WTC11 (cell line): ENCODE data around the gene PIWIL1. TPM values are rescaled to one million over a fixed set of nuclear protein-coding genes. Genes with fewer than 3 reads are reported as not detected.

Source experiments
- ATAC-seq: fragments of 200-7000 bp; cut with Tn5 transposase; 2 replicates; pipeline ENCODE4 v1.10.0; 2021; ENCODE audit warnings: mild to moderate bottlenecking, moderate library complexity
- CTCF ChIA-PET: fragments of 300-600 bp; sonication (Branson Sonifier 250); formaldehyde crosslinking; loops from one replicate; lab custom pipeline; 2021; ENCODE audit warnings: antibody characterized with exemption; lab: Charles Lee
- POLR2A ChIA-PET: fragments of 350-600 bp; sonication (Branson Sonifier 250); formaldehyde crosslinking; loops from one replicate; lab custom pipeline; 2021; ENCODE audit warnings: antibody characterized with exemption; lab: Charles Lee
- DNase-seq: peaks from one replicate; pipeline ENCODE4 v3.0.0; 2021; ENCODE audit warnings: low spot score
- H3K27ac Mint-ChIP-seq: 2 replicates; pipeline ENCODE4 v1.8.0; 2021; ENCODE audit warnings: mixed read lengths
- H3K27me3 Mint-ChIP-seq: 2 replicates; pipeline ENCODE4 v1.8.0; 2021; ENCODE audit warnings: low read depth, mild to moderate bottlenecking, moderate library complexity, mixed read lengths
- H3K36me3 Mint-ChIP-seq: 2 replicates; pipeline ENCODE4 v1.8.0; 2021; ENCODE audit warnings: mixed read lengths
- H3K4me1 Mint-ChIP-seq: 2 replicates; pipeline ENCODE4 v1.8.0; 2022; ENCODE audit warnings: mixed read lengths
- H3K4me3 Mint-ChIP-seq: 2 replicates; pipeline ENCODE4 v1.8.0; 2021; ENCODE audit warnings: mild to moderate bottlenecking, moderate library complexity, mixed read lengths
- H3K9me3 Mint-ChIP-seq: 2 replicates; pipeline ENCODE4 v1.8.0; 2021; ENCODE audit warnings: mixed read lengths
- AR ChIP-seq: fragments of 250-450 bp; sonication (Bioruptor Pico); IDR thresholded peaks from 2 replicates; pipeline ENCODE4 v1.9.0; 2021; ENCODE audit warnings: mild to moderate bottlenecking
- CDX4 ChIP-seq: fragments of 250-450 bp; sonication (Bioruptor Pico); IDR thresholded peaks from 2 replicates; pipeline ENCODE4 v1.9.0; 2021; ENCODE audit warnings: moderate library complexity, mild to moderate bottlenecking, inconsistent platforms, borderline replicate concordance
- CREB1 ChIP-seq: sonication (generic); formaldehyde crosslinking; IDR thresholded peaks from 2 replicates; pipeline ENCODE4 v1.8.0; 2023; ENCODE audit warnings: mild to moderate bottlenecking, missing genetic modification reagents
- ETV6 ChIP-seq: sonication (generic); formaldehyde crosslinking; IDR thresholded peaks from 2 replicates; pipeline ENCODE4 v1.8.1; 2022; ENCODE audit warnings: mild to moderate bottlenecking, missing genetic modification reagents
- FOXJ3 ChIP-seq: sonication (generic); formaldehyde crosslinking; IDR thresholded peaks from 2 replicates; pipeline ENCODE4 v1.9.0; 2021; ENCODE audit warnings: missing genetic modification reagents, mild to moderate bottlenecking, borderline replicate concordance
- FOXP1 ChIP-seq: sonication (generic); formaldehyde crosslinking; IDR thresholded peaks from 2 replicates; pipeline ENCODE4 v1.8.0; 2022; ENCODE audit warnings: missing genetic modification reagents, mild to moderate bottlenecking, moderate library complexity, borderline replicate concordance
- FOXP4 ChIP-seq: sonication (generic); formaldehyde crosslinking; IDR thresholded peaks from 2 replicates; pipeline ENCODE4 v1.8.0; 2022; ENCODE audit warnings: mild to moderate bottlenecking, missing genetic modification reagents
- GRHL2 ChIP-seq: fragments of 250-450 bp; sonication (Bioruptor Pico); IDR thresholded peaks from 2 replicates; pipeline ENCODE4 v1.8.0; 2022; ENCODE audit warnings: mild to moderate bottlenecking, moderate library complexity; ENCODE audit not compliant: insufficient replicate concordance, severe bottlenecking
- HMGXB4 ChIP-seq: sonication (generic); formaldehyde crosslinking; IDR thresholded peaks from 2 replicates; pipeline ENCODE4 v1.8.1; 2023; ENCODE audit warnings: mild to moderate bottlenecking, moderate library complexity, missing genetic modification reagents
- JUN ChIP-seq: sonication (generic); formaldehyde crosslinking; IDR thresholded peaks from 2 replicates; pipeline ENCODE4 v1.8.0; 2023; ENCODE audit warnings: mild to moderate bottlenecking, missing genetic modification reagents
- MYBL2 ChIP-seq: sonication (generic); formaldehyde crosslinking; IDR thresholded peaks from 2 replicates; pipeline ENCODE4 v1.8.1; 2023; ENCODE audit warnings: mild to moderate bottlenecking, moderate library complexity, missing genetic modification reagents
- SMAD3 ChIP-seq: sonication (generic); formaldehyde crosslinking; IDR thresholded peaks from 2 replicates; pipeline ENCODE4 v1.8.0; 2022; ENCODE audit warnings: missing genetic modification reagents, mild to moderate bottlenecking, borderline replicate concordance
- TP53 ChIP-seq: sonication (generic); formaldehyde crosslinking; IDR thresholded peaks from 2 replicates; pipeline ENCODE4 v1.8.1; 2023; ENCODE audit warnings: mild to moderate bottlenecking, missing genetic modification reagents
- USF2 ChIP-seq: sonication (generic); formaldehyde crosslinking; IDR thresholded peaks from 2 replicates; pipeline ENCODE4 v1.8.1; 2023; ENCODE audit warnings: mild to moderate bottlenecking, missing genetic modification reagents, moderate library complexity
- ZBTB43 ChIP-seq: sonication (generic); formaldehyde crosslinking; IDR thresholded peaks from 2 replicates; pipeline ENCODE4 v1.8.1; 2023; ENCODE audit warnings: mild to moderate bottlenecking, missing genetic modification reagents
- ZMAT4 ChIP-seq: fragments of 250-450 bp; sonication (Bioruptor Pico); IDR thresholded peaks from 2 replicates; pipeline ENCODE4 v1.9.0; 2021; ENCODE audit warnings: mild to moderate bottlenecking
- ZNF138 ChIP-seq: sonication (generic); formaldehyde crosslinking; conservative IDR thresholded peaks from 2 replicates; pipeline ENCODE4 v1.8.1; 2022; ENCODE audit warnings: mild to moderate bottlenecking, moderate library complexity, missing genetic modification reagents
- ZNF232 ChIP-seq: sonication (generic); formaldehyde crosslinking; IDR thresholded peaks from 2 replicates; pipeline ENCODE4 v1.8.0; 2022; ENCODE audit warnings: mild to moderate bottlenecking, missing genetic modification reagents
- total RNA-seq: library from RNA; stranded (reverse); gene quantifications from 3 replicates; pipeline ENCODE4 v1.2.3, GENCODE V29; 2021

The PIWIL1 gene
- total RNA-seq, 1 experiment from 2014 or later = not detected

- Mint-ChIP-seq H3K36me3 (peaks cover 21% of the 10 kb centered on the region), H3K4me1 (no peaks in the 10 kb centered on the region), H3K27me3 (peaks cover 7% of the 10 kb centered on the region; the same call in 1 of the 2 replicates), H3K9me3 (peaks cover 68% of the 10 kb centered on the region), H3K27ac (no peak overlapping the region), H3K4me3 (no peak overlapping the region)
- ATAC-seq = no peak
- CTCF ChIA-PET = no interaction called here
- DNase-seq = no peak
- POLR2A ChIA-PET = no interaction called here
- TF ChIP-seq ETV6 (CRISPR knock-in tag) (no peak), HMGXB4 (CRISPR knock-in tag) (no peak), CDX4 (CRISPR knock-in tag) (no peak), FOXP1 (CRISPR knock-in tag) (no peak)
Measured at GRCh38 chr12:130385193-130385592, 47.5 kb downstream of the PIWIL1 start.

GRCh38 chr12:130391186-130391585, 53.5 kb downstream of the PIWIL1 start:
- no peak for TF ChIP-seq ZBTB43 (CRISPR knock-in tag)
- no peak for TF ChIP-seq USF2 (CRISPR knock-in tag)
- no peak for TF ChIP-seq AR
- TF ChIP-seq SMAD3 (CRISPR knock-in tag) = no peak
- no peak for TF ChIP-seq ZMAT4
- no peak for TF ChIP-seq FOXJ3 (CRISPR knock-in tag)
- no peak for TF ChIP-seq ZNF232
- no peak for TF ChIP-seq CREB1 (CRISPR knock-in tag)
- TF ChIP-seq MYBL2 (CRISPR knock-in tag) = no peak
- TF ChIP-seq TP53 (CRISPR knock-in tag) = no peak
- no peak for TF ChIP-seq ZNF138 (CRISPR knock-in tag)
- TF ChIP-seq FOXP4 (CRISPR knock-in tag) = no peak
- no peak for TF ChIP-seq GRHL2 (CRISPR knock-in tag)
- TF ChIP-seq JUN = no peak
- TF ChIP-seq, all 79 proteins: peak for 0
- DNase-seq = no peak
- Mint-ChIP-seq H3K27ac (no peak overlapping the region), H3K27me3 (no peaks in the 10 kb centered on the region; the same call in 1 of the 2 replicates), H3K4me1 (peaks cover 11% of the 10 kb centered on the region), H3K4me3 (no peak overlapping the region), H3K9me3 (peaks cover 60% of the 10 kb centered on the region), H3K36me3 (peaks cover 30% of the 10 kb centered on the region)
- POLR2A ChIA-PET = no interaction called here
- CTCF ChIA-PET = no interaction called here
- no peak for ATAC-seq
